Activated CD8-positive, alpha-beta memory T cell treated with anti-CD3 and anti-CD28 coated beads, Interleukin-2, amount 50 U/mL, for 48 hours (primary cell): ENCODE measurements around the gene CACNA1E.
"Not testable (repeated sequence)": the region's sequence is repeated elsewhere in the genome, so short reads cannot be mapped to it uniquely, and the experiment has no call there.

Source experiments
- DNase-seq: peaks from one replicate; pipeline ENCODE4 v3.0.0-alpha.2; 2020

The CACNA1E gene

DNA sequence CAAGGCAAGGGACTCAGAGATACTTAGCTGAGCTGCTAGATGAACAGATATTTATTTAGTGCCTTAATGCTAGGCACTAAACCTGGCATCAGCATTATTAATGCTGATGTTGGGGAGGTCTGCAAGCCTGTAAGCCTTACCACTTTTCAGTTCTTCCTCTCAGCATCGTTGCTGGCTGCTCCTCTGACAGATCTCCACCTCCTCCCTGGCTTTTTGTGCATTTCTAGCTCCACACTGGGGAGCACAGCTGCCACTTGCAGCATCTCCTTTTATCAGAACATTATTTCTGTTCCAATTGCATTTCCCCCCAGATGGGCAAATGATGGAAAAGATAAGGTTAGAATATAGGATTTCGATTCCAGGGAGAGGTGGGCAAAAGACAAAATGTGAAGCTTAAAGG lies 34.8 kb downstream of the CACNA1E start:
- DNase-seq: no peak

DNA sequence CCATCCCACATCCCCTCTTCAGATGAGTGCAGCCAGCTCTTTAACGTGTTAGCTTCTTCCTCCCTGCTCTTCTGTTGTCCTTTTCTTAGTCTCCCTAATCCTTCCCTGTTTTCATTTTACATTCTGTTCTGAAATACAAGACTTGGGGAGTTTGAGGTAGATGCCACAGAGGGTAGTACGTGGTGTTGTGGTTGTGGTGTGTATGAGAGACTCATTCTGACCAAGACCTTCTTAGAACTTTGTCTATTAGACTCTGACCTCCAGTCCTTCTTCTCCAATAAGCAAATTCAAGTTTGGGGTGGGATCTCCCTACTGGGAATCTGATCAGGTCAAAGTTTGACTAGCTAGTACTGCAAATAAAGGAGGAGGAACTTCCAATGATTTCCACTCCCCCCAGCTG lies 39.5 kb downstream of the CACNA1E start:
- DNase-seq: no peak

DNA sequence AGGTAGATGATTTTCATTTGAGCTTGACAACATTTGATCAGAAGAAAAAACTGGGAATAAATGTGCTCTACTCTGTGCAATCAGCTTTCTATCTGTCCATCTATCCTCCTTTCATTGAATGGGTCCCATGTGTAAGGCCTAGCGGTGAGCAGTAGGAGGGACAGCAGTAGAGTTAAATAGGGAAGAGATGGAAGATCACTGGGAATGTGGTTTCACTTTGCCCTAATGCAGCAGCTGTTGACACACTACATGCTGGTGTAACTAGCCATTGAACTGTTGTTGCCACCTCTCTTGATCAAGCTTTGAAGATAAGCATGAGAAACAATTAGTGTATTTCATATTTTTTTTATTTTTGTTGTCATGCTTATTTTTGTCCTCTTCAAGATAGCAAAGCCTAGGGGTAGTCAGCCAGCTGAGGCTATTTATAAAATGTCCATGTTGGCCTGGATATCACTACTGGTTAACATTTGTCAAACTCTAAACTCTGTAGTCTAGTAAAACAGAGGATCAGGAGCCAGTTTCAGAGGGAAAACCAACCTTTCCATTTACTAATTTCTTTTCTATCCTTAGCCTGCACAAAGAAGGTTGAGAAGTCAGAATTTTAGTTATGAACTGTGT lies 41.9 kb downstream of the CACNA1E start:
- DNase-seq: no peak

DNA sequence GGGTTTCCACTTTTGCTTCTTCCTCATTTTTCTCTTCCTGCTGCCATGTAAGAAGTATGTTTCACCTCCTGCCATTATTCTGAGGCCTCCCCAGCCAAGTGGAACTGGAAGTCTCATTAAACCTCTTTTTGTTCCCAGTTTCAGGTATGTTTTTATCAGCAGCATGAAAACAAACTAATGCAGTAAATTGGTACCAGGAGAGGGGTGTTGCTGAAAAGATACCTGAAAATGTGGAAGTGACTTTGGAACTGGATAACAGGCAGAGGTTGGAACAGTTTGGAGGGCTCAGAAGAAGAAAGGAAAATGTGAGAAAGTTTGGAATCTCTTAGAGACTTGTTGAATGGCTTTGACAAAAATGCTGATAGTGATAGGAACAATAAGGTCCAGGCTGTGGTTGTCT lies 44.9 kb downstream of the CACNA1E start:
- DNase-seq: not testable (repeated sequence)

DNA sequence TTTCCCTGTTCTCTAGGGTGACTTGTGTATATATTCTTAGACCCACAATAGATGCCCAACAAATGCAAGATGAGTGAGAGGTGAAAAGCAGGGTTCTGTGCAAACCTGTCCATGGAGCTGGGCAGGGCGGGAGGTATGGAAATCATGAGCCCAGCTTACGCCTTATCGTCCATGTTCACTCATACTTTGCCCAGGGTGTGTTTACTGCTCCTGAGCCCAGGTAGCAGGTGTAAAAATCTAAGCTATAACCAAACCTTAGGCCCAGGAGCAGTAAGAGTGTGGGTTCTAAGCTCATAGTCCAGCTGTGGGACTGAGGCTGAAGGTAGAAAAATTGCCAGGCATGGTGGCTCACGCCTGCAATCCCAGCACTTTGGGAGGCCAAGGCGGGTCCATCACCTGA lies 48.1 kb downstream of the CACNA1E start:
- no peak for DNase-seq

DNA sequence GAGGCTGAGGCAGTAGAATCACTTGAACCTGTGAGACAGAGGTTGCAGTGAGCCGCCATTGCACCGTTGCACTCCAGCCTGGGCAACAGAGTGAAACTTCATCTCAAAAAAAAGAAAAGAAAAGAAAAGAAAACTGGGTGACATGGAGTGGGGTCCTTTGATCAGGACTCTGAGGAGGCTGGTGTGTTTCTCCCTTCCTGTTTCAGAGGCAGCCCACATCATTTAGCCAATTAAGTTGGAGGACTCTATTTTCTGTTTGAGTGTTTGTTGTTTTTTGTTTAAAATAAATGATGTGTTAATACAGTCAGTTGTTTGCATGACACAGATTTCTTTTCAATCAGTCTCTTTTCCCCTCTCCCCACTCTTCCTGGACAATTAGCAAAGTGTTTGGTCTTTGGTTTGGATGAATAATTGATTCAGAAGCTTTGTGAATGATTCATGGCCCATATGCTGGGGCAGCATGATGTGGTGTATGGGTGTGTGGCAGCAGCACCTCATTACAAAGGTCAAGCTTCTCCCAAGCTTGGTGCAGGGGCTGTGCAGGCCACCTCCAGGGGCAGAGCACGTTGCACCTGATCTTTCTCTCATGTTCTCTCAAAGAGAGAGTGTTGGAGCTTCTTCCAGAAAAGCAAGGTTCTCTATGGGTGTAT lies 48.8 kb downstream of the CACNA1E start:
- DNase-seq: no peak

DNA sequence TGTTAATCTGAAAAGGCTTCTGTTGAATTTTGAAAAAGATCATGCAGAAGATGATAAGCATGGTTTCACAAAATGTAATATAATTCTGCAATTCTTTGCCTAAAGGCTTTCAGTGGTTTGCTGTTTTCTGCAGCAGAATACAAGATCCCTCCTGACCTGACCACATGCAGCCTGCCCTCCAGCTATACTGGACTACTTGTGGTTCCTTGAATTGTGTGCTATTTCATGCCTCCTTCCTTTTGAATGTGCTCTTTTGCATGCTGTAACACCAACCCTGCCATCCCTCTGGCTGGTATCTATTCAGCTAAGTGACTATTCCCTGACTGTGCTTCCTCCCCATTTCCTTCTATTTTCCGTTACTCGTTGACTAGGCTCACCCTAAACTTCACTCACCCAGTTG lies 55.5 kb downstream of the CACNA1E start:
- no peak for DNase-seq

DNA sequence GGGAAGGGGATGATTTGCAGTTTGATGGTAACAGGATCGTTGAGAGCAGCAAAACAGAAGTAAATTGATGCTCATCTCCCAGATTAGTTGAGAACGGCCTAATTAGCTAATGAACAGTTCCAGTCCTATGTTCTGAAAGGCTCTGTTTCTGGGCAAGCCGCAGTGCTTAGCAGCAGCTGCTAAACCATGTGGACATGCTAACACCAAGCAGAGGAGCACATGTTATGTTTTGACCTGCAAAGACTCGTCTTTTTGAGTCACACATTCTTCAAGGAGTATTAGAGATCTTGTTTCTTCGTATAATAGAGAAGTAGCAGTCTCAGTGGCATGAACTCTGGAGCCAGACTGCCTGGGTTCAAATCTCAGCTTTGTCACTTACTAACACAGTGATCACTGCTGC lies 58.1 kb downstream of the CACNA1E start:
- DNase-seq: no peak

DNA sequence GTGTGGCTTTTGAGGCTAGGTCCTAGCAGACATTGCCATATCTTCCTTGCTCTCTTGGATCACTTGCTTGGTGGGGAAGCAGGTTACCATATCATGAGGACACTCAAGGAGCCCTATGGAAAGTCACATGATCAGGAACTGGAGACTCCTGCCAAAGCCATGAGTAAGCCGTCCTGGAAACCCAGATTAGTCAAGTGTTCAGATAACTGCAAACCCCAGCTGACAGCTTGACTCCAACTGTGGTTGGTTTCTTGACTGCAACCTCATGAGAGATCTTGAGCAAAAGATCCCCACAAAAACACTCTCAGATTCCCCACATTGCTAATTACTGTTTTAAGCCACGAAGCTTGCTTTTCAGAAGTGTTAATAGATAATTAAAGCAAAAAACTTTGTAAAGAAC lies 58.6 kb downstream of the CACNA1E start:
- DNase-seq: no peak

DNA sequence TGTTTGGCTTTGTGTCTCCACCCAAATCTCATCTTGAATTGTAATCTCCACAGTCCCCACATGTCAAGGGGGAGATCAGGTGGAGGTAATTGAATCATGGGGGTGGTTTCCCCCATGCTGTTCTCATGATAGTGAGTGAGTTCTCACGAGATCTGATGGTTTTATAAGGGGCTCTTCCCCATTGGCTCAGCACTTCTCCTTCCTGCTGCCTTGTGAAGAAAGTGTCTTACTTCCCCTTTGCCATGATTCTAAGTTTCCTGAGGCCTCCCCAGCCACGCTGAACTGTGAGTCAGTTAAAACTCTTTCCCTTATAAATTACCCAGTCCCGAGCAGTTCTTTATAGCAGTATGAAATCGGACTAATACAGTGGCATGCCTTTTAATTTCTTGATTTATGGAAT lies 59.1 kb downstream of the CACNA1E start:
- not testable (repeated sequence) for DNase-seq

DNA sequence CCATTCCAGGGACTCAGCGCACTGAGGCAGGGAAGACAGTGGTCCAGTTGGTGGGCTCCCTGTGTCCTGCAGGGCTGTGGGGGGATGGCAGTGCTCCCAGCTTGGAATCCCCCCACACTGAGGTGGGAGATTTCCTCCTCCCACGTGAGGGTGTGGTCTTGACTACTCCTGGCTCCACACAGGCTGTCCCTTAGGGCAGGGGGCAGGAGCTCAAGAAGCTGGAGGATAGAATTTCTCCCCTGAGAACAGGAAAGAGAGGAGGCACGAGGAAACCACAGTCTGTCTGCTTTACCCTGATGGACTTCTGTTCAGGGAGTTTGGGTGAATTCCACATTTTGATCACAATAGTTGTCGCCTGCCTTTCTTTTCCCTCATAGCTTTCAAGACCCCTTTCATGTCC lies 62.1 kb downstream of the CACNA1E start:
- DNase-seq: no peak

DNA sequence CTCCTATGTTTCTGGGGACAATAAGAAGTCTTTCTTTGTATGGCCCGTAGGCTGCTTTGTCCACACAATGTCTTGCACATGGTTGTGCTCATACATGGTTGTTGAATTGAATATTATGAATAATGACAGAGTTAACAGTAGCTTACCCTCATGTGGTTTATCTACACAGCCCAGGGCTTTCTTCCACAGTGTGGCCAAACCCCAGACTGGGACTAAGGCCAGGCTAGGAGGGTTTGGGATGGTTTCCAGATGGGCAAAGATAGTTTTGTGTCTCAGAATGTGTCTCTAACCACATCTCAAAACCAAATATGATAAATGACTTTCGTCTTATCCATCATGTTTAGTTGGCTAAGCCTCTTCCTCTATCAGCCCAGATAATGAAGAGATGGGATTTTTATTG lies 65.2 kb downstream of the CACNA1E start:
- DNase-seq: no peak

DNA sequence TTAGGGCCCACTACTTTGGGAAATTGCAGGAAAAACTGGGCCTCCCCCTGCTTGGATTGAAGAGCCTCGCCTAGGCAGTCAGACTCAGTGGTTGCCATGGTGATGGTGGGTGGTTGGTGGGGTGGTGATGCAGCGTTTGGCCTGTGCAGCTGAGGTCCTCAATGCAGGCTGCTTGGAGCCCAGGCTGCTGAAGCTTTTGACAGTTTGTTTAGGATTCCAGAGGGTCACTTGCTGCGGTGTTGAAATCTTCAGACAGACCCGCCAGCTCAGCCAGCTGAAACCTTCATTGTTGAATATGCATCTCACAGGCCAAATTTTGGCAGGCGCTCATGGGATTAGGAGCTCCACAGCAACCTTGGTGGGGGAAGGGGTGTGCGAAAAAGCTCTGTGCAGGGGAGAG lies 67.9 kb downstream of the CACNA1E start:
- DNase-seq: no peak

DNA sequence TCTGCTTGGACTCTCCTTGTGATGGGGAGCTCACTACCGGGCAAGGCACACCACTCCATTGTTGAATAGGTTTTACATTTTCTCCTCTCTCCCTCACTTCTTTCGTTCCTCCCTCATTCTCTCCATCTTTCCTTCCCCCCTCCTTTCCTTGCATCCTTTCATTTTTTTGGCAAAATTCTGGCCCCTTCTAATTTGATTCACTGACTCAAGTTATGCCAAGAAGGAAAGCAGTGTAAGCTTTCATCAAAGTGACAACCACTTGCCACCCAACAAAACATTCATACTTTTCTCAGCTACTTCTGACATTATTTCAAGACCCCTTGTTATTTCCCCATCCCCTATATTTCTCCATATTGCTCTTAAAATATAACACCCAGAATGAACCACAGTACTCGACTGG lies 68.4 kb downstream of the CACNA1E start:
- DNase-seq: no peak

DNA sequence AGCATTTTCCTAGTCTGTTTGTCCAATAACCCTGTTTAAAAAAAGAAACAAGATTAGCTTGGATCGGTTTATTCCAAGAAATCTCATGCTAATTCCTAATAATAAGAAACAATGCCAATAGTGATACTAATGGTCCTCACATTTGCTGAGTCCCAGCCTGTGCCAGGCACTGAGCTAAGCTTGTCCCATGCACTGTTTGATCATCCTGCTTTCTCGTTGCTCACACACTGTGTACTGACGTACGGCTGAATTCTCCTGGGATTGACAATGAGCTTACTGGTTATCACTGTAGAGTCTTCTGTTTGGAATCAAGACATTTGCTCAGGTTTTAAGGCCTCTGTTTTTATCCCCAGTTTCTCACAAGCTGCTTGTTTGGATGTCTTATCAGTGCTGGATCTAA lies 71.1 kb downstream of the CACNA1E start:
- DNase-seq: no peak

DNA sequence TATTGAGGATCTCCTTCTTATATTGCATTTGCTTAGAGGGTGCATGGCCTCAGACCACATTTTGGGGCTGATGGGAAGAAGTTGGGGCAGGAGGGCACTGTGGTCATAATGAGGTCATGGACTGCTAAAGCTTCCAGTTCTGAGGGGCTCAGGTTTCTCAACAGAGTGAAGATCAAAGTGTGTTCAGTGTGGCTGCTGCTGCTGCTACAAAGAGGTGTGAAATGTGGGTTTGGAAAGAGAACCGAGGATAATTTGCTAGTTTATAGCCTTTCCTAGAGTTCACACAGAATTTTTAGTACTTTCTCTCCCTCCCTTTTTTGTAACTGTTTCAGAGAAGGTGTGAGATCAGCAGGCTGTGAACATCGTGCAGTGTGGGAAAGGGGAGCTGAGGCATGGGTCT lies 73.3 kb downstream of the CACNA1E start:
- no peak for DNase-seq

DNA sequence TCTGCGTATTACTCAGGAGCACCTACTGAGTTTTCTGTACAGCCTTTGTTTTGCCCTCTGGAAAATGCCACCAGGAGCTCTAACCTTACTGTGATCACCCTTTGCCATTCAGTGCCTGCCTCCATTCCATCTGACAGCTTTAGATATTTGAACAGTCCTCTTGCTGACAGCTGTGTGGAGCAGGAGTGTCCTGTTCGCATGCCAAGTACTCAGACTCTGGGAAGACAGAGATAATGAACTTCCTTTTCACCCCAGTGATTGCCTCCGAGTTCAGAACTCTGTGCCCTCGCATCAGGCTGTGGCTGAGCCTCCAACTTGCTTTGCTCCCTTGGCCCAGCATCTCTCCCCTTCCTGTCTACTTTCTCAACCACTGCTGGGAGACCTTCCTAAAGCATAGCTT lies 74.0 kb downstream of the CACNA1E start:
- no peak for DNase-seq

DNA sequence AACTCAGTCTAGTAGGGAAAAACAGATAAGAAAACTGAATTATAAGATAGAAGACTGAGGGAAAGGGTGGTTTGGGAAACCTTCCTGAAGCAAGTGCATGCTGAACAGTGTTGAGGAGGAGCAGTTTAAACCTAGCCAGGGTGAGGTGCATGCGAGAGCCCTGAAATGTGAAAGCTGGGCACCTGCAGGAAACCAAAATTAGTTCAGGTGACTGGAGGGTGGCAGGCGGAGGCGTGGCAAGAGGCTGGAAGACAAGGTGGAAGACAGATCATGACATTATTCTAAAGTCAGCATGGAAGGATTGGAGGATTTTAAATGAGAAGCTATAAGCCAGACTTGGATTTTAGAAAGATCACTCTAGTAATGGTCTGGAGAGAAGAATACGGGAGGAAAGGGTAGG lies 75.1 kb downstream of the CACNA1E start:
- no peak for DNase-seq

DNA sequence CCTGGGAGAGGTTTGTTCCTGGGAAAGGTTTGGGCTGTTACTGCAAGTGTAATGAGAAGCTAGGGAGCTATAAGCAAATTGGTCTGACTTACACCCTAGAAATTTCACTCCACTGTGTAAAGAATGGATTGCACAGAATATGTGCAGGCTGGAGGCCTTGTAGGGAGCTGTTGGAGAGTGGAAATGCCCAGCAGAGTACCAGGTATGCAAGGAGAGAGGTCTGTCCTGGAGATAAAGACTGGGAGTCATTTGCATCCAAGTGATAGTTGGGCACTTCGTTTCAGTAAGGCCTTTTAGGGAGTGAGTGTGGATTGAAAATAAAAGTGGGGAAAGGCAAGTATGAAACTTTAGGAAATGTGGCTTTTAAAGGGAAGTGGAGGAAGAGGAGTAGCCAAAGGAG lies 75.8 kb downstream of the CACNA1E start:
- no peak for DNase-seq

DNA sequence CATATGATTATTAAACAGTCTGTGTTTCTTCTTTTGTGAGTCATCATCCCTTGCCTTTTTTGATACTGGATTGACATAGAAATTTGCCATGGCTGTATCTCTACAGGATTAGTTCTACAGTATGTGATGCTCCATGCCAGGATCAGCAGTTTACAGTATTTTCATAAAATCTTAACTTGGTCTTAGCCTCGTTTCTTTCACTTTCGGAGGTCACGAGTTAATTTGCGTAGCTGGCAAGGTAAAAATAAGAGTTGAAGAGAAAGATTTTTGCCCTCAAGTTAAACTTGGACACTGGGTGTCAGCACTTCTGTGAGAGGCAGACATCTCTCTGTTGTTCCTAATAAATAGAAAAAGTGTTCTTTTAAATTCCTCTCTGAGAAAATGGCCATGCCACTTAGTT lies 79.1 kb downstream of the CACNA1E start:
- DNase-seq: no peak

DNA sequence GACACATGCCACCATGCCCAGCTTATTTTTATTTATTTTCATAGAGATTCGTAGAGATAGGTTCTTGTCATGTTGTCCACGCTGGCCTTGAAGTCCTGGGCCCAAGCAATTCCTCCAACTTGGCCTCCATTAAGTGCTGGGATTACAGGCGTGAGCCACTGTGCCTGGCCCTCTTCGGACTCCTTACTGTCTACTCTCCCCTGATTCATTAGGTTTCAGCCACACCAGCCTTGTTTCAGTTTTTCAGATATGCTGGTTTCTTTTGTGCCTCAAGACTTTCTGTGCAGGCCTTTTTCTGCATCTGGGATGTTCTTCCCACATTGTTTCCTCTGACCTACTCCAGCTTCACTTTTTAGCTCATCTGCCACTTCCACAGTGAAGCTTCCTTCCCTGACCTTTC lies 85.4 kb downstream of the CACNA1E start:
- no peak for DNase-seq

DNA sequence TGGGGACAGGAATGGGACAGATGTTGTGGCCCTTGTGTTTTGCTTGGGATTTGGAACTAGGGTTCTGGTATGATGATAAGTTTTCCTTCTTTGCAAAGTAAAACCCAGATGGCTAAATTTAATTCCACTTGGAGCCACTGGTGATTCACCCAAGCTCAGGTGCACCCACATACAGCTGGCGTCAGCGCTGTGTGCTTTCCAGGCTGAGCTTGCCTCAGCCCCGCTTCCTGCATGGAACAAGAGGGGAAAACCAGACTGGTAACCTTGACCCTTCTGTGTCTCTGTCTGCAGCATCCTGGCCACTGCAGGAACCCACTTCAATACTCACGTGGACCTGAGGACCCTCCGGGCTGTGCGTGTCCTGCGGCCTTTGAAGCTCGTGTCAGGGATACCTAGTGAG lies 94.2 kb downstream of the CACNA1E start:
- DNase-seq: no peak

DNA sequence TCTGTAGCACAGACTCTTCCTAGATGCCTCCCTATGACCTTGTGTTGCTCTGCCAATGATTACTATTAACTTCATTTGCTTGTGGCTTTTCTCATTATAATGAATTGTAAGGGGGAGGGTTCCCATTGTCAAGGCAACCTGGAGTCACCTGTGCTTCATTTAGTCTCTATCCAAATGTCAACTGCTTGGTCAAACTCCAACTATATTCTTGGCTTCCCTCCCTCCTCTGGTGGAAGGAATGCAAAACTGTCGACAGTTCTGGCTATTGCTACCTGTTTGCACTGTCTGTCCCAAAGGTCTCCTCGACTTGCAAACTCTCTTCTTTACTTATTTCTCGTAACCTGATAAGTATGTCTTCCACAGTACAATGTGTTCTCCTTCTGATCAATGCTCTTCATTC lies 100.3 kb downstream of the CACNA1E start:
- DNase-seq: no peak

DNA sequence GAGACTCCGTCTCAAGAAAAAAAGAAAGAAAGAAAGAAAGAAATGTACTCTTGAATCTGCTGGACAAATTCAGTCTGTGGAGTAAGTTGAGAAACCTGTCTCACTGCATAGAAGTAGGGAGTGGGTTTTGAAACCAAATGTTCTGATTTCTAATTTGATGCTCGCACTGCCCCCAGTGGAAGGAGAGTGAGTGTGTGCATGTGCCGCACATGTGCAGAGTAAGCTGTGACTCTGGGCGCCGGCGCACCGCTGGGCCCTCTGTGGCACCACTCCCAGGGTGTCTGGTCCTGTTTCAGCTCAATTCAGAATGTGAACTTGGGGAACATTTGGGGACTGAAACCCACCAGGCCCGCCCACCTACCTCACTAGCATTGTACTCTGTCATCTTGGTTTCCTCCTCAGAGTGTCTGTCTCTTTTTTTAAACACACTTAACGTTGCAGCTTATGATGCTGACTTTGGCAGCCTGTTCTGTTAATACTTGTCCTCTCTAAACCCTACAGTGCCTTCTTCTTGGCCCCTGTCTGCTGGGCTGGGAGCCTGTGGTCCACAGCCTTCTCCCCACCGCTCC lies 104.6 kb downstream of the CACNA1E start:
- no peak for DNase-seq

DNA sequence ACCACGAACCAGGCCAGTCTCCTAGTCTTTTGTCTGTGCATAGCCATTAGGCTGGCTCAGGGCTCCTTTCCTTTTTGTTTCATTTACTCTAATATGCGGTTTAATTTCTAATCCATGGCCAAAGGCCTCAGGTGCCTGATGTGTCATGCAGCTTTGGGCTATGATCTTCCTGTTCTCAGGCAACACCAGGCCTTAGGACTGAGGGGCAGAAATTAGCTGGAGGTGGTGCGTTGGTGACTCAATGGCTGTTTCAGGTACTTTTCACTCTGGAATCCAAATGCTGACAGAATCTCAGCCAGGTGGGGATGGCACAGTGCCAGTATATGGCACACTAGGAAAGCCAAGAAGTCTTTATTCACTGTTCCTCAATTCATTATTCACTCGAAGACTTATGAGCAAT lies 105.3 kb downstream of the CACNA1E start:
- DNase-seq: no peak
